Panc1 (cell line): Measurements from ENCODE around the gene IL11RA. TPM values are rescaled to one million over a fixed set of nuclear protein-coding genes. Genes with fewer than 3 reads are reported as not detected.

Experiments
- ATAC-seq: fragments of 200-7000 bp; cut with Tn5 transposase; 2 replicates; pipeline ENCODE4 v1.9.1; 2020; ENCODE audit warnings: mild to moderate bottlenecking, moderate library complexity
- BruUV-seq: library from RNA; stranded (reverse); fragments of 400-500 nt; replicated peaks from 2 replicates; lab custom pipeline; 2021; lab: Mats Ljungman, UMichigan
- CTCF ChIA-PET: fragments of 300-600 bp; sonication (Branson Sonifier 250); formaldehyde crosslinking; loops from one replicate; lab custom pipeline; 2022; ENCODE audit warnings: antibody characterized with exemption; lab: Charles Lee
- POLR2A ChIA-PET: fragments of 300-600 bp; sonication (Branson Sonifier 250); formaldehyde crosslinking; loops from one replicate; lab custom pipeline; 2022; ENCODE audit warnings: antibody characterized with exemption; lab: Charles Lee
- DNase-seq: peaks from one replicate; pipeline ENCODE4 v3.0.0-alpha.2; 2010; ENCODE audit warnings: low read depth, low spot score
- H3K27ac ChIP-seq: 2 replicates; pipeline ENCODE4 v1.5.1; 2011; ENCODE audit warnings: mild to moderate bottlenecking, low read length, inconsistent platforms
- H3K27me3 ChIP-seq: fragments of 200-500 bp; sonication (Bioruptor generic); 2 replicates; pipeline ENCODE4 v1.6.0; 2014; ENCODE audit warnings: low read length, inconsistent platforms; ENCODE audit not compliant: control insufficient read depth, insufficient read depth
- H3K36me3 ChIP-seq: fragments of 200-500 bp; sonication (Bioruptor generic); 2 replicates; pipeline ENCODE4 v1.5.1; 2014; ENCODE audit warnings: inconsistent platforms, mild to moderate bottlenecking, low read length, moderate library complexity; ENCODE audit not compliant: control insufficient read depth, insufficient read depth
- H3K4me1 ChIP-seq: 2 replicates; pipeline ENCODE4 v1.5.1; 2011; ENCODE audit warnings: inconsistent platforms, mild to moderate bottlenecking, low read length, moderate library complexity; ENCODE audit not compliant: control insufficient read depth, insufficient read depth
- H3K4me3 ChIP-seq, 2 experiments: 2 replicates each; pipeline ENCODE4 v1.5.1; 2011 to 2012; ENCODE audit warnings: low read depth in 2 of 2, low read length in 2 of 2, mild to moderate bottlenecking in 2 of 2, inconsistent platforms in 1 of 2, moderate library complexity in 1 of 2
- H3K9me3 ChIP-seq: fragments of 200-500 bp; sonication (Bioruptor generic); 2 replicates; pipeline ENCODE4 v1.5.1; 2014; ENCODE audit warnings: low read depth, mild to moderate bottlenecking, inconsistent platforms, low read length, moderate library complexity; ENCODE audit not compliant: control insufficient read depth, insufficient read depth
- CTCF ChIP-seq: fragments of 450-650 bp; IDR thresholded peaks from 2 replicates; pipeline ENCODE4 v1.5.1; 2017; ENCODE audit warnings: mild to moderate bottlenecking
- POLR2AphosphoS5 ChIP-seq: IDR thresholded peaks from 2 replicates; pipeline ENCODE4 v1.6.1; 2012; ENCODE audit warnings: mild to moderate bottlenecking, low read depth, low read length, moderate library complexity
- REST ChIP-seq, 2 experiments: IDR thresholded peaks; 2 replicates each; pipeline ENCODE4 v1.6.1; 2011 to 2012; ENCODE audit warnings: low read depth in 2 of 2, control low read depth in 1 of 2, low read length in 1 of 2, mild to moderate bottlenecking in 1 of 2, moderate library complexity in 1 of 2; ENCODE audit not compliant: insufficient read depth in 1 of 2
- SIN3A ChIP-seq: IDR thresholded peaks from 2 replicates; pipeline ENCODE4 v1.6.1; 2012; ENCODE audit warnings: low read depth, mild to moderate bottlenecking, low read length, moderate library complexity, borderline replicate concordance; ENCODE audit not compliant: insufficient read depth
- TCF7L2 ChIP-seq: IDR thresholded peaks from 2 replicates; pipeline ENCODE4 v1.6.1; 2011; ENCODE audit warnings: mild to moderate bottlenecking, low read depth, low read length, inconsistent platforms
- in situ Hi-C: cut with HindIII; loops from 2 replicates; pipeline ENCODE4 v1.10.0; 2016; ENCODE audit warnings: low sequenced_read_pairs, low pct_unique_long_range_greater_than_20kb
- intact Hi-C: fragments of 100-400 bp; cut with micrococcal nuclease; formaldehyde crosslinking; loops from one replicate; pipeline ENCODE4 v1.10.0; 2022; ENCODE audit not compliant: unreplicated experiment
- total RNA-seq: library from RNA; stranded (reverse); gene quantifications from one replicate; pipeline ENCODE4 v1.2.1, GENCODE V29; 2021; ENCODE audit not compliant: unreplicated experiment

Gene IL11RA
- total RNA-seq, 1 experiment from 2014 or later: 21.6 TPM

GRCh38 chr9:34648673-34649072 lies 3.3 kb upstream of the IL11RA start:
- no peak for ATAC-seq
- DNase-seq: no peak
- Histone ChIP-seq H3K4me1 (peaks cover 41% of the 10 kb centered on the region), H3K36me3 (no peaks in the 10 kb centered on the region), H3K4me3 (no peak overlapping the region), H3K27me3 (no peaks in the 10 kb centered on the region), H3K9me3 (no peaks in the 10 kb centered on the region), H3K27ac (no peak overlapping the region)
- intact Hi-C loops: no loop called here
- no TSS peak for BruUV-seq
- in situ Hi-C loops: no loop called here
- ChIA-PET POLR2A (no interaction called here), CTCF (no interaction called here)
- TF ChIP-seq POLR2AphosphoS5 (no peak), SIN3A (no peak), CTCF (no peak), REST (IDR thresholded peaks at IDR 0.05; ENCODE audit: insufficient read depth in 1 of 2, low read depth in 2 of 2, low read length in 1 of 2) (no peak), TCF7L2 (no peak)

- H3K4me1 ChIP-seq: peaks cover 41% of the 10 kb centered on the region
- no peak overlapping the region for H3K4me3 ChIP-seq
- ChIA-PET POLR2A (no interaction called here), CTCF (interaction anchor here (0.6 to 1.0 kb wide), 2 partner anchors 14 to 234 kb away, joined by 3 read pairs; no protein-coding TSS in a partner anchor)
- intact Hi-C loops (no loop called here), in situ Hi-C loops (no loop called here)
- H3K27ac ChIP-seq: no peak overlapping the region; the same call in 1 of the 2 replicates
- H3K27me3 ChIP-seq: no peaks in the 10 kb centered on the region
- ATAC-seq: no peak
- H3K9me3 ChIP-seq: no peaks in the 10 kb centered on the region
- H3K36me3 ChIP-seq: no peaks in the 10 kb centered on the region
- no peak for TF ChIP-seq REST (IDR thresholded peaks at IDR 0.05; ENCODE audit: insufficient read depth in 1 of 2, low read depth in 2 of 2, low read length in 1 of 2)
- TF ChIP-seq TCF7L2: no peak
- no peak for TF ChIP-seq SIN3A
- no peak for TF ChIP-seq CTCF
- no peak for TF ChIP-seq POLR2AphosphoS5
- no TSS peak for BruUV-seq
- DNase-seq: no peak
These were observed 1.2 kb upstream of the IL11RA start for GRCh38 chr9:34650816-34651215.
